Testis (tissue), 3 donors: ENCODE data around the gene SMYD3. TPM values are rescaled to one million over a fixed set of nuclear protein-coding genes. Genes with fewer than 3 reads are reported as not detected.

Experiments used
- DNase-seq: peaks from one replicate; pipeline ENCODE4 v3.0.0-alpha.2; 2019
- H3K27ac ChIP-seq, 2 donors: fragments of 200-600 bp; sonication (generic); one replicate each; pipeline ENCODE4 v1.5.1; 2019
- H3K27me3 ChIP-seq: fragments of 200-600 bp; sonication (generic); one replicate; pipeline ENCODE4 v1.5.1; 2019
- H3K36me3 ChIP-seq: fragments of 200-600 bp; sonication (generic); one replicate; pipeline ENCODE4 v1.5.1; 2017; ENCODE audit warnings: low read depth; ENCODE audit errors: missing control alignments
- H3K4me1 ChIP-seq: fragments of 200-600 bp; sonication (generic); one replicate; pipeline ENCODE4 v1.5.1; 2019
- H3K4me3 ChIP-seq, 2 donors: fragments of 200-600 bp; sonication (generic); one replicate each; pipeline ENCODE4 v1.5.1; 2017 to 2019
- H3K9me3 ChIP-seq: fragments of 200-600 bp; sonication (generic); one replicate; pipeline ENCODE4 v1.5.1; 2017
- CTCF ChIP-seq, 3 experiments: fragments of 450-650 bp in 2 of 3; fragments of 200-600 bp in 1 of 3; sonication (generic) in 1 of 3; IDR thresholded peaks; one replicate each; pipeline ENCODE4 v1.5.1; 2016 to 2019; ENCODE audit warnings: antibody characterized with exemption in 3 of 3, mild to moderate bottlenecking in 2 of 3, moderate library complexity in 1 of 3
- POLR2A ChIP-seq: fragments of 450-650 bp; IDR thresholded peaks from one replicate; pipeline ENCODE4 v1.6.1; 2017; ENCODE audit warnings: antibody characterized with exemption, mild to moderate bottlenecking, moderate library complexity
- WGBS, 2 donors: methylation state at CpG; one replicate each; pipeline ENCODE4 v1.1.5; 2018; 5-methylcytosine and 5-hydroxymethylcytosine counted together
- intact Hi-C: fragments of 100-400 bp; cut with DNase I; formaldehyde crosslinking; loops from one replicate; pipeline ENCODE4 v1.15.1; 2023; ENCODE audit warnings: low total_unique reads
- polyA plus RNA-seq: library from polyadenylated mRNA; stranded (reverse); fragments of 350-450 nt; fragmentation: Illumina TruSeq; extraction: RNeasy Lipid Tissue Mini Kit (QIAGEN cat#74804); gene quantifications from one replicate; pipeline ENCODE4 v1.2.3, GENCODE V29; 2014; ENCODE audit warnings: low read depth, low replicate concordance; ENCODE audit not compliant: insufficient read depth
- total RNA-seq, 2 donors: library from RNA; depleted of rRNA; stranded (reverse); fragments of >200 nt; gene quantifications; one replicate each; pipeline ENCODE4 v1.2.3, GENCODE V29; 2016

Gene SMYD3
- total and polyA plus RNA-seq, 3 donors from 2014 or later = 23.0 to 38.8 (median 38.7) TPM

- intact Hi-C loops = no loop called here
- Histone ChIP-seq H3K4me3 (no peak overlapping the region), H3K4me1 (no peaks in the 10 kb centered on the region), H3K27ac (no peak overlapping the region), H3K36me3 (no peaks in the 10 kb centered on the region), H3K9me3 (no peaks in the 10 kb centered on the region), H3K27me3 (no peaks in the 10 kb centered on the region)
- no peak for DNase-seq
- no peak for TF ChIP-seq POLR2A
- no peak for TF ChIP-seq CTCF (IDR thresholded peaks at IDR 0.05)
These were observed 123.3 kb downstream of the SMYD3 start for GRCh38 chr1:246383791-246384190.

DNA sequence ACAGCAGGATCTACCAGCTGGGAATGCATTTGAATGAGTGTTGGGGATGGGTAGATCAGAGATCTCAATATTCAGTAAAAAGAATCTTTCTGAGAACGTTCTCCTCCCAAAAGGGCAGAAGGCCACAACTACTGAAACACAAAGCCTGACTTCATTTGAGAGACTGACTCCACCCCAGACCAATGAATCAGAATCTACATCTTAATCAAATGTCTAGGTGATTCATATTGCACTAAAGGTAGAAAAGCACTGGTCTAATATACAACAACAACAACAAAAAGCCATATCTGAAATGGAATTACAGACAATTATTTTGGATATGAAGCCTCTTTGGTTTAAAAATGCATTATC lies 123.9 kb downstream of the SMYD3 start:
- H3K9me3 ChIP-seq = no peaks in the 10 kb centered on the region
- intact Hi-C loops = no loop called here
- H3K36me3 ChIP-seq = no peaks in the 10 kb centered on the region
- no peaks in the 10 kb centered on the region for H3K4me1 ChIP-seq
- TF ChIP-seq CTCF (IDR thresholded peaks at IDR 0.05) (no peak), POLR2A (no peak)
- H3K4me3 ChIP-seq = no peak overlapping the region
- H3K27ac ChIP-seq = no peak overlapping the region
- 83 to 100% methylated on average over 1 of the region's 1 CpG for WGBS, 2 donors
- no peak for DNase-seq
- no peaks in the 10 kb centered on the region for H3K27me3 ChIP-seq

- no peak for TF ChIP-seq POLR2A
- no peak for TF ChIP-seq CTCF (IDR thresholded peaks at IDR 0.05)
- no peaks in the 10 kb centered on the region for H3K9me3 ChIP-seq
- H3K27me3 ChIP-seq = no peaks in the 10 kb centered on the region
- intact Hi-C loops = no loop called here
- no peaks in the 10 kb centered on the region for H3K36me3 ChIP-seq
- no peaks in the 10 kb centered on the region for H3K4me1 ChIP-seq
- WGBS, 2 donors = 95 to 100% methylated on average over 3 of the region's 3 CpGs
- DNase-seq = no peak
- no peak overlapping the region for H3K4me3 ChIP-seq
- no peak overlapping the region for H3K27ac ChIP-seq
These were observed 124.4 kb downstream of the SMYD3 start for GRCh38 chr1:246382589-246383238.

GRCh38 chr1:246381452-246381851 lies 125.6 kb downstream of the SMYD3 start:
- no peaks in the 10 kb centered on the region for H3K36me3 ChIP-seq
- intact Hi-C loops = no loop called here
- no peaks in the 10 kb centered on the region for H3K9me3 ChIP-seq
- TF ChIP-seq CTCF (IDR thresholded peaks at IDR 0.05) (no peak), POLR2A (no peak)
- H3K4me3 ChIP-seq = no peak overlapping the region
- 96 to 98% methylated on average over 5 of the region's 5 CpGs for WGBS, 2 donors
- H3K4me1 ChIP-seq = no peaks in the 10 kb centered on the region
- H3K27me3 ChIP-seq = no peaks in the 10 kb centered on the region
- no peak overlapping the region for H3K27ac ChIP-seq
- DNase-seq = no peak

DNA sequence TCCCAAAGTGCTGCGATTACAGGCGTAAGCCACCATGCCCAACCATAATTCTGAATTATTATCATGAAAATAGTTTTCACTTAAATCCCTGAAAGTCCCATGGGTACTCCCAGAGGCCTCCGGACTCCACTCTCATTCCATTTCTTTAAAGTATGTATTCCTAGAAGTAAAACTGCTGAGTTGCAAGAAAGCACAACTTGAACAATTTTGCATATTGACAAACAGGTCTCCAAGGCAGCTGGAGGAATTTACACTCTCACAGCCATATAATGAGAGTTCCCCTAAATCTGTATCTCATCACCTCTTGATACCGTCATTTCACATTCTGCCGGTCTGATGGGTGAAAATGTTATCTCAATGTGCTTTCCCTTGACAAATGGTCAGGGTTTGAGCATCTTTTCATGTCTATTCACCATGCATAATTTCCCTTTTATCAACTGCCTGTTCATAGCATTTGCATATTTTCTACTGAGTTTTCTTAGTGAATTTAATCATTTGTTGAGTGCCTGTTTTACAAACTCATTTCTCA lies 129.4 kb downstream of the SMYD3 start:
- H3K27ac ChIP-seq = no peak overlapping the region
- H3K4me1 ChIP-seq = no peaks in the 10 kb centered on the region
- TF ChIP-seq CTCF (IDR thresholded peaks at IDR 0.05) = no peak
- TF ChIP-seq POLR2A = no peak
- H3K36me3 ChIP-seq = no peaks in the 10 kb centered on the region
- H3K27me3 ChIP-seq = no peaks in the 10 kb centered on the region
- no peak for DNase-seq
- H3K9me3 ChIP-seq = no peaks in the 10 kb centered on the region
- no peak overlapping the region for H3K4me3 ChIP-seq
- 91 to 95% methylated on average over 5 of the region's 5 CpGs for WGBS, 2 donors
- intact Hi-C loops = no loop called here
